Psoas muscle (tissue), 8 donors: Measurements from ENCODE around the gene EVL. TPM values are rescaled to one million over a fixed set of nuclear protein-coding genes. Genes with fewer than 3 reads are reported as not detected.

Experiments
- ATAC-seq, 4 donors: fragments of 200-7000 bp; cut with Tn5 transposase; one replicate each; pipeline ENCODE4 v1.9.1; 2020; ENCODE audit warnings: moderate library complexity in 3 of 4, mild to moderate bottlenecking in 2 of 4
- DNase-seq, 2 donors: peaks; one replicate each; pipeline ENCODE4 v3.0.0-alpha.2; 2020
- H3K27ac ChIP-seq: fragments of 200-600 bp; one replicate; pipeline ENCODE4 v1.8.0; 2022
- H3K27me3 ChIP-seq, 3 donors: fragments of 200-600 bp in 1 of 3; one replicate each; pipeline versions ENCODE4 v1.6.1 to v1.8.0; 2013 to 2022; ENCODE audit warnings: low read length in 2 of 3, mild to moderate bottlenecking in 2 of 3, moderate library complexity in 1 of 3; ENCODE audit not compliant: insufficient read depth in 3 of 3
- H3K36me3 ChIP-seq, 2 donors: fragments of 200-600 bp in 1 of 2; one replicate each; pipeline versions ENCODE4 v1.6.1 to v1.8.0; 2013 to 2022; ENCODE audit warnings: low read depth in 1 of 2, mild to moderate bottlenecking in 1 of 2, moderate library complexity in 1 of 2; ENCODE audit not compliant: insufficient read depth in 1 of 2
- H3K4me1 ChIP-seq: fragments of 200-600 bp; one replicate; pipeline ENCODE4 v1.8.0; 2022
- H3K4me3 ChIP-seq: fragments of 200-600 bp; one replicate; pipeline ENCODE4 v1.8.0; 2022; ENCODE audit warnings: mild to moderate bottlenecking
- H3K9me3 ChIP-seq: fragments of 200-600 bp; one replicate; pipeline ENCODE4 v1.8.0; 2022
- WGBS, 3 donors: extraction: QIAGEN DNeasy Blood & Tissue Kit; methylation state at CpG; one replicate each; pipeline versions ENCODE4 v1.1.6 to v1.1.7; 2013; 5-methylcytosine and 5-hydroxymethylcytosine counted together
- intact Hi-C, 2 donors: fragments of 100-400 bp; cut with DNase I; formaldehyde crosslinking; loops; one replicate each; pipeline versions ENCODE4 v1.11.0 to v1.14.2; 2022
- polyA plus RNA-seq, 3 donors: library from polyadenylated mRNA; stranded (reverse); fragments of 200-250 nt; gene quantifications; one replicate each; pipeline ENCODE4 v1.2.3, GENCODE V29; 2013
- total RNA-seq, 4 donors: library from RNA; stranded (reverse); fragmentation: NEBNext Ultra II Directional in 2 of 4; extraction: Animal tissue kit (Norgen Biotek cat#: 25700) in 2 of 4; gene quantifications; one replicate each; pipeline versions ENCODE4 v1.2.1 to v1.2.4, GENCODE V29; 2021 to 2023
- TF ChIP-seq, protein P1 (sequence below): fragments of 200-600 bp; IDR thresholded peaks from one replicate; pipeline ENCODE4 v1.8.0; 2022; ENCODE audit warnings: antibody characterized with exemption
- donor health status: healthy with polysubstance abuse.
- donor health status: DM: no; HTN: no; CAD: no; lungs with moderate emphysema.
- donor health status: Bipolar disorder and iron deficiency.
- donor health status: healthy.
- donor health status: DM: yes; HTN: yes; CAD: no.
- donor health status: DM: no; HTN: no; CAD: no.
- donor health status: DM: no; HTN: no; CAD: no.
- donor health status: DM: yes; HTN: yes; CAD: no.

Gene EVL
- total and polyA plus RNA-seq, 7 donors = 9.6 to 30.4 (median 17.1) TPM

DNA sequence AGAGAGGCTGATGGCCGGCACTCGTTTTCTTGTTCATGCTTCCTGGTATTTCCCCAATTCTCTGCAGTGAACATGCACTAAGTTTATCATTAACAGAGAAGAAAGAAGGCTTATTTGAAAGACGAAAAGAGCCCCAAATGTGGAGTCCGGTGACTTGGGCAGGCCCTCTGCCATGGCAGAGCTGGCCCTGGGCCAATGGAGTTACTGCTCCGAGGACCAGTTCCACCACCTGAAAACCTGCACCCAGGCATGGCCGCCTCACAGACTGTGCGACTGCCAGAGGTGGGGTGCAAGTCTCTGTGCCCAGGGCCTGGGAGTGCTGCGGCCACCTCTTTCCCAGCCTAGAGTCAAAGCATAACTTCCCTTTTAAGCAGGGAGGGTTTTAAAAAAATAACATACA lies 69.4 kb downstream of the EVL start:
- ATAC-seq (no peak), DNase-seq (no peak)
- intact Hi-C loops = no loop called here
- Histone ChIP-seq H3K27me3 (no peaks in the 10 kb centered on the region), H3K27ac (no peak overlapping the region), H3K36me3 (peaks cover 0 to 22% of the 10 kb centered on the region in 2 donors), H3K4me3 (no peak overlapping the region), H3K9me3 (no peaks in the 10 kb centered on the region), H3K4me1 (no peaks in the 10 kb centered on the region)
- TF ChIP-seq, protein P1, sequence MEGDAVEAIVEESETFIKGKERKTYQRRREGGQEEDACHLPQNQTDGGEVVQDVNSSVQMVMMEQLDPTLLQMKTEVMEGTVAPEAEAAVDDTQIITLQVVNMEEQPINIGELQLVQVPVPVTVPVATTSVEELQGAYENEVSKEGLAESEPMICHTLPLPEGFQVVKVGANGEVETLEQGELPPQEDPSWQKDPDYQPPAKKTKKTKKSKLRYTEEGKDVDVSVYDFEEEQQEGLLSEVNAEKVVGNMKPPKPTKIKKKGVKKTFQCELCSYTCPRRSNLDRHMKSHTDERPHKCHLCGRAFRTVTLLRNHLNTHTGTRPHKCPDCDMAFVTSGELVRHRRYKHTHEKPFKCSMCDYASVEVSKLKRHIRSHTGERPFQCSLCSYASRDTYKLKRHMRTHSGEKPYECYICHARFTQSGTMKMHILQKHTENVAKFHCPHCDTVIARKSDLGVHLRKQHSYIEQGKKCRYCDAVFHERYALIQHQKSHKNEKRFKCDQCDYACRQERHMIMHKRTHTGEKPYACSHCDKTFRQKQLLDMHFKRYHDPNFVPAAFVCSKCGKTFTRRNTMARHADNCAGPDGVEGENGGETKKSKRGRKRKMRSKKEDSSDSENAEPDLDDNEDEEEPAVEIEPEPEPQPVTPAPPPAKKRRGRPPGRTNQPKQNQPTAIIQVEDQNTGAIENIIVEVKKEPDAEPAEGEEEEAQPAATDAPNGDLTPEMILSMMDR = no peak
- WGBS, 3 donors = 93 to 97% (median 95%) methylated on average over 8 of the region's 8 CpGs

DNA sequence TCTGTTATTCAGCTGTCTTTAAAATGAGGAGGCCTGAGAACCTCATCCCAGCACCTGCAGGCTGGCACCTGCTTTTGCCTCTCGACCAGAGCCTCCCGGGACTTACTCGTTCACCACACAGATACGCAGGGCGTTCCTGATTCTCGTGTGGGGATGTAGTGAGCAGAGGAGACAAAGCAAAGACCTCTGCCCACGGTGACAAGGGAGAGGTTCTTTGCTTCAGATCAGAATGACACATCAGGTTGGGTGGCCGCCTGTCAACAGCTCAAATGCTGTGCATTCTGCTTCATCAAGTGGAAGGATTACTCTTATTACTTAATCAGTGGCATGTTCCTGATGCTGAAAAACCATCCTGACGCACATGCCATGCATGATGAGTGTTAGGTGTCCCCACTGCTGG lies 69.9 kb downstream of the EVL start:
- peaks cover 0 to 19% of the 10 kb centered on the region in 2 donors for H3K36me3 ChIP-seq
- no peak for DNase-seq
- intact Hi-C loops = no loop called here

DNA sequence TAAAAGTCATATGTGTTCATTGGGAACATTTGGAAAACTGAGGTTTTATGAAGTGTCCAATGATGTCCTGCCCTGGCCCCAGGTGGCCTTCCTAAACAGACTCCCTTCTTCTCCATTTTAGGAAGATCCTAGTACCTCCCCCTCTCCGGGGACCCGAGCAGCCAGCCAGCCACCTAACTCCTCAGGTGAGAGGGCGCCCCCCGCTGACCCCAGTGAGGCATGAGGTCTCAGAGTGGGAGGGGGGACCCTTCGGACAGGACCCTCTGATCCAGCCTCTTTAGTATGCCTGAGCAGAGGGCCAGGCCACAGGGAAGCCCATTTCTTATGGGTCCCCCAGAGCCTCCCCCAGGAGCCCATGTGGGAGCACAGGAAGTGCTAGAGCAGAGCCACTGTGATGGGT lies 70.6 kb downstream of the EVL start:
- no peak overlapping the region for H3K27ac ChIP-seq
- H3K9me3 ChIP-seq = no peaks in the 10 kb centered on the region
- WGBS, 3 donors = 85 to 95% (median 92%) methylated on average over 5 of the region's 5 CpGs
- ATAC-seq (no peak), DNase-seq (no peak)
- intact Hi-C loops = no loop called here
- no peak overlapping the region for H3K4me3 ChIP-seq
- TF ChIP-seq, protein P1 = no peak
- no peaks in the 10 kb centered on the region for H3K4me1 ChIP-seq
- H3K27me3 ChIP-seq = no peaks in the 10 kb centered on the region
- peaks cover 0 to 16% of the 10 kb centered on the region in 2 donors for H3K36me3 ChIP-seq

More for the DNA sequence above, 69.9 kb downstream of the EVL start:
- WGBS, 3 donors = 87 to 90% (median 89%) methylated on average over 9 of the region's 9 CpGs
- Histone ChIP-seq H3K27ac (no peak overlapping the region), H3K9me3 (no peaks in the 10 kb centered on the region), H3K27me3 (no peaks in the 10 kb centered on the region), H3K4me3 (no peak overlapping the region), H3K4me1 (no peaks in the 10 kb centered on the region)
- no peak for ATAC-seq
- TF ChIP-seq, protein P1 = no peak

DNA sequence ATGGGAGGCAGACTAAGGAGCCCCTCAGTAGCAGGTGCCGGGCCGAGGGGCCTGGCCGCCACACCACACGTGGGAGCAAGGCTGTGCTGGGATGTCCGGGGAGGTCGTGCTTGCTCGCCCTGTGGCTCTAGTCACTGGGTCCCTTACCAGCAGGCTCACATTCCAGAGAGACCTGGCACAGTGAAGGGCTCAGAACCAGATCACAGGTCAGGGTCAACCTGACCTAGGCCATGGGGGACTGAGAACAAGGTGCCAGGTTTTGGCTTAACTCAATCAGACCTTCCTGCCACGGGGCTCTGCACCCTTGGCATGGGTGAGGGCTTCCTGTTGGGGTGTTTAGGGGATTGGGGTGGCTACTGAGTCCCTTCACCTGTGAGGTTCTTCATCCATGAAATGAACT lies 72.0 kb downstream of the EVL start:
- Histone ChIP-seq H3K4me3 (no peak overlapping the region), H3K27me3 (no peaks in the 10 kb centered on the region), H3K36me3 (peaks cover 0 to 16% of the 10 kb centered on the region in 2 donors), H3K9me3 (no peaks in the 10 kb centered on the region), H3K4me1 (no peaks in the 10 kb centered on the region), H3K27ac (no peak overlapping the region)
- DNase-seq = no peak
- 76 to 83% (median 78%) methylated on average over 8 of the region's 8 CpGs for WGBS, 3 donors
- intact Hi-C loops = no loop called here
- no peak for ATAC-seq
- TF ChIP-seq, protein P1 = no peak

DNA sequence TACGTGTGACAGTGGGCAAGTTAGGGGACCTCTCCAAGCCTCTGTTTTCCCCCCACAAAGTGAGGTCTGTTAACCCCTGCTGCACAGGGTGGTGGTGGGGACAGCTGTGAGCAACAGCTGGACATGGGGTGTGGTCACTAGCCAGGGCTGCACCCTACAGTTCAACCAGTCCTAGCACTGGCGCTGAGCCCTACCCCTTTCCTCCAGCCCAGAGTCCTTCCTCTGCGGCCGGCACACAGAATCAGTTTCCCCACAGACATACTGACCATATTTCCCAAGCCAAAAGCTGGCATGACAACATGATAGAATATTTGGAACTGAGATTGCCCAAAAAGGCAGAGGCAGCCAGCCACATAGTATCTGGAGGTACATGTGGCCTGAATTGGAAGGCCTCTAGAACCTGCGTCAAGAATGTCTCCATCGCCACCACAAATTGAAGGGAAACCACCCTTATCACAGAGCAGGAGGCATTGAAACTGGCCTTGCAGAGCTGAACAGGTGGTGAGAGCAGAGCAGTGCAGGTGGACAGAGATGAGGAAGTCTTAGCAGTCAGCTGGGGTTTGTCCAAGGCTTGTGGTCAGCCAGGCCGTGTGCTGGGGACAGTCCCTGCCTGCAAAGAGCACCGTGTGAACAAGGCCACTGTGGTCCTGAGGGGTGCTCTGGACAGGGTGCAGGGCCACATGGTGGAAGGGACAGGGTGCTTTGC lies 73.0 kb downstream of the EVL start:
- 63 to 83% (median 73%) methylated on average over 8 of the region's 8 CpGs for WGBS, 3 donors
- Histone ChIP-seq H3K27me3 (no peaks in the 10 kb centered on the region), H3K9me3 (no peaks in the 10 kb centered on the region), H3K4me1 (no peaks in the 10 kb centered on the region), H3K36me3 (peaks cover 0 to 8% of the 10 kb centered on the region in 2 donors), H3K27ac (no peak overlapping the region), H3K4me3 (no peak overlapping the region)
- intact Hi-C loops = no loop called here
- no peak for ATAC-seq
- TF ChIP-seq, protein P1 = no peak
- DNase-seq = no peak
